Measurements from ENCODE around the gene PIGX.

PIGX gene

DNA sequence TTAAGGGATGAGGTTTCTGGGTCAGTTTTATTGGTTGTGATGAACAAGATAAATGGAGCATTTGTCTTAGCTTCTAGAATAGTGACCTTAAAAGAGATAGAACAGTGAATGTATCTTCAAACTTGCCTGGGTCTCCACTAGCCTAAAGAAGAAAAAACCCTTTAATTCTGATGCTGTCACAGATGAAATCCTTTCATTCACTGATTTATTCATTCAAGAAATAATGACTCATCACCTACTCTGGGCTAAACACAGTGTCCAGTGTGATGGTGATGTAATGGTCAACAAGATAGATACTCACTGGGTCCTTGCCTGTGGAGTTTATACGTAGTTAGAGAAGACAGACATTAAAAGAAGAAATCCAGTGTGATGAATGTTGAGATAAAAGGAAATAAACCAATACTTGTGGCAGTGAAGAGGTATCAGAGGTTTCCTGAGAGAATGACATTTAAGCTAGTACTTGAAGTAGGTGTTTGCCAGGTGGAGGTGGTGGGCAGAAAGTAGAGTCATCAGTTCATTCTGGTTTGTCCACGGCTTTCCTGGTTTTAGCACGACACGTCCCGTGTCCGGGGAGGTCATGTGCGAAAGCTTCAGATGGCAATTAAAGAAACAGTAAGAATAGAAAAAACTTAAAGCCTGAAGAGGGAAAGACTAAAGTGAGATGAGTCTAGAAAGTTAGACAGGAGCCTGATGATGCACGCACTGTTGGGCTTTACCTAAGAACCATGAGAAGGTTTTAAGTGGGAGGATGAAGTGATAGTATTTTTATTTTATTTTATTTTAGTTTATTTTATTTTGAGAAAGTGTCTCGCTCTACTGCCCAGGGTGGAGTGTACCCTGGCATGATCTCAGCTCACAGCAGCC lies 45.9 kb downstream of the PIGX start:
- DNase-seq = peak in 2 of 4 experiments; percentile 33 to 49

DNA sequence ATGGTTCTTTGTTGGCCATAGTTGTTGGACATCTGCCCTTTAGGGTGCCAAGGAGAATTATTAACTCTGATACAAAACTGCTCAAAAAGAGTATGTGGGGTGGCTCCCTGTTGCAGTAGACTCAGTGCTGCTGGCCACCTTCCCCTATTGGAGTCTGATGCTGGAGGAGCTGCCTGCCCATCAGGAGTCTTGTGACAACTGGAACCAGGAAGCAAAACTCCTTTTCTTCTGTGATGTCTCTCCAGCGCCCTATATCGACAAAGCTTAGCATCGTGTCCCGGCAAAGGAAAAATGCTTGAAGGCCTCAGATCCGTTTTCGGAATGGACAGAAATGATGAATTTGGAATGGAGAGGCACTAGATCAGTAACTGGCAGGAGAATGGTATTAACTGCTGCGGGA lies 51.0 kb downstream of the PIGX start:
- DNase-seq = peak in 3 of 4 experiments; percentile 34 to 54 (median 40)

DNA sequence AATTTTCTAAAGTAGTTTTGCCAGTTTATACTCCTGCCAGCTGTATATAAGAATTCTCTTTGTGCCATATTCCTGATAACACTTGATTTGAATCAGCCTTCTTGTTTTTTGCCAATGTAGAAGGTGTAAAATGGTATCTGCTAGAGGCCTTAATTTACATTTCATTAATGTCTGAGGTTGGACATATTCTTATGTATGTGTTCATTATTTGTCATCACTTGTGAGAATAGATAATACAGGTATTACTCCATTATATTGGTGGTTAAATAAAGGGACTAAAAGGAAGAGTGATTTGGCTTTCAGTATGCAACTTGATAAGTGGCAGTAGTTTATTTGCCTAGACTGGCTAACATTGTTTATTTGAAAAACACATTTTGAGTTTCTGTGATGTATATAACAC lies 53.3 kb downstream of the PIGX start:
- no peak for DNase-seq

- no peak for DNase-seq
Measured at GRCh38 chr3:196771067-196771466, 58.9 kb downstream of the PIGX start.

- no peak for DNase-seq
Measured at GRCh38 chr3:196772102-196772501, 59.9 kb downstream of the PIGX start.

DNA sequence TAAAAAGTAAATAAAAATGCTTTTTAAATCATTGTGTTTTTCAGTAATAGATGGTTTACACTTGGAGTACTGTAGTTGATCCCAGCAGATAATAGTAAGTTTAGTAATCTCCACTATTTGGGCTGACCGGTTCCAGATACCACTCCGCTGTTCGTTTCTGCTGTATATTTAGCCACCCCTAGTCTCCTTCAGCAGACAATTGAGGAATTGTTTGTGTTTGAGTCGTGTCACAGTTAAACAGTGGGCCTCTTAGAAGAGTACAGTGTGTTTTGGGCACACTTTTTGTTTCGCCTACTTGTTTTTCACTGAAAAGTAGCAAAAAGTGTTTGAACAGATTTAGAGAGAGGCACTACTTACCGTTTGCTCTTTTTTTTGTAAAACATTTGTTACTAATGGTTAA lies 60.7 kb downstream of the PIGX start:
- no peak for DNase-seq

GRCh38 chr3:196774191-196774820 lies 62.1 kb downstream of the PIGX start:
- DNase-seq = peak in 3 of 4 experiments; percentile 24 to 50 (median 50)

DNA sequence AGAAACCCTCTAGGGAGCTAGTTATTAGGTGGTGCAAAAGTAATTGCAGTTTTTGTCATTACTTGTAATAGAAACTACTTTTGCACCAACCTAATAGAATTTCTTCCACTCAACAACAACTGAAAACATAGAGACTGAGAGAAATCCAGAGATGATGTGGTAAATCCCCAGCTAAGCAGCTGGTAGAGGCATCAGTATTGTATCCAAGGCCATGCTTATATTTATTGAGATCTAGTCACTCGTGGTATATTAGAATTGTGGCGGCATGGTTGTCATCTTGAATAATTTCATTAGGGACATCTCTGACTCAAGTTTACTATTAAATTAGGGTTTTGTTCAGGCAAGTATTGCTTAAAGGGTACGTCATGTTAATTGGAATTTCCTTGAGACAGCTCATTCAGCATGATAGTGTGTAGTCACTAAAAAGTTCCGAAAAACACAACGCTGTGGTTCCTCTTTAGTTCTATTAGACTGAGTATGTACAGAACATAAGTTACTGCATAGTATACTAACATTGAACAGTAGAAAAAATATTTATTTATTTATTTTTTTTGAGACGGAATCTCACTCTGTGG lies 62.8 kb downstream of the PIGX start:
- peak in 2 of 4 experiments; percentile 25 to 41 for DNase-seq

DNA sequence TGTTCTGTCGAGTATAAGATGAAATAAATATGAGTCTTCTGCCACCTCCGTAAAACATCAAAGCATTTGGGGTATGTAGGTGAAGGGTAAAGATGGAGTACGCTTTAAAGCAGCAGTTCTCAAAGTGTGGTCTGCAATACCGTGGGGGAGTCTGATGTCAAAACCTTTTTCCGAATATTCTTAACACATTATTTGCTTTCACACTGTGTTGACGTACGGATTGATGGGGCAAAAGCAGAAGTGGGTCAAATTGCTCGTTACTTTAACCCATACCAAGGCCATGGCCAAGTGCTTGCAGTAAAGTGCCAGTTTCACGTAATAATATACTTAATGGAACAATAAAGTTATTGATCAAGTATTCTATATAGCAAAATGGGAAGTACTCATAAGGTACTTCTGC lies 63.8 kb downstream of the PIGX start:
- peak in 2 of 4 experiments; percentile 19 to 22 for DNase-seq

GRCh38 chr3:196777836-196778235 lies 65.7 kb downstream of the PIGX start:
- DNase-seq = no peak

- no peak for DNase-seq
Measured at GRCh38 chr3:196778755-196779154, 66.6 kb downstream of the PIGX start.

- no peak for DNase-seq
Measured at GRCh38 chr3:196782511-196782910, 70.3 kb downstream of the PIGX start.
